EL (cell line): ENCODE data around the gene C2orf49.
"Not testable (repeated sequence)": the region's sequence is repeated elsewhere in the genome, so short reads cannot be mapped to it uniquely, and the experiment has no call there.

ENCODE experiments used
- DNase-seq: peaks from one replicate; pipeline ENCODE4 v3.0.0-alpha.2; 2016

Gene C2orf49

DNA sequence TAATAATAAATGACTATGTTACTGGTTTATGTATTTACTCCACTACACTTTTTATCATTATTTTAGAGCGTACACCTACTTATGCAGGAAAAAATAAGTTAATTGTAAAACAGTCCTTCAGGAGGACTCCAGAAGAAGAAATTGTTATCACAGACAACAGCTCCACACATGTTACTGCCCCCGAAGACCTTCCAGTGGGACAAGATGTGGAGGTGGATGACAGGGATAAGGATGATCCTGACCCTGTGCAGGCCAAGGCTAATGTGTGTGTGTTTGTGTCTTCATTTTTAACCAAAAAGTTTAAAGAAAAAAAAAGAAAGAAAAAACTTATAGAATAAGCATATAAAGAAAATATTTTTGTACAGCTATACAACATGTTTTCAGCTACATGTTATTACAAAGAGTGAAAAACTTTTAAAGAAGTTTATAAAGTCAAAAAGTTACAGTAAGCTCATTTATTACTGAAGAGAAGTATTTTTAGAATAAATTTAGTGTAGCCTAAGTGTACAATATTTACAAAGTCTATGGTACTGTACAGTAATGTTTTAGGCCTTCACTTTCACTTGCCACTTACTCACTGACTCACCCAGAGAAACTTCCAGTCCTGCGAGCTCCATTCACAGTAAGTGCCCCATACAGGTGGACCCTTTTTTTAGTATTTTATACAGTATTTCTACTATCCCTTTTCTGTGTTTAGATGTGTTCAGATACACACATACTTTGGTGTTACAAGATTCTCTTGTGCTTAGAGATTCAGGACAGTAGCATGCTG is 15.3 kb upstream of the C2orf49 start:
- peak; percentile 54 for DNase-seq

DNA sequence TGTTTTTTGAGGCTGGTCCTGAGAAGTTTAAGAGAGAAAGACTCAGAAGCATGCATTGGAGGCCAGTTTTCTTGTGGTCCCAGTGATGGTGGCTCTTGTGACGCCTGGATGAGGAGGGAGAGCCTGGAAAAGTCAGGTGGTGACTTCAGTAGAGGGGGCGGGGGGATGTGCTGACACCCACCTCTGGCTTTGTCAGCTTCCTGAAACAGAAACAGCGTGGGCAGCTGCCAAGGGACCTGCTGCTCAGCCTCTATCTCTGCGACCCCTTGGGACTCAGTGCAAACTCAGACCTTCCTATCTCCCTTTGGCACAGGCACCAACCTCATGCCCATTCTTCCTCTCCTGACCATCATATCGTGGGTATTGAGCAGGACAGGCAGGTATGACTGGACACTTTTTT is 14.2 kb upstream of the C2orf49 start:
- no peak for DNase-seq

DNA sequence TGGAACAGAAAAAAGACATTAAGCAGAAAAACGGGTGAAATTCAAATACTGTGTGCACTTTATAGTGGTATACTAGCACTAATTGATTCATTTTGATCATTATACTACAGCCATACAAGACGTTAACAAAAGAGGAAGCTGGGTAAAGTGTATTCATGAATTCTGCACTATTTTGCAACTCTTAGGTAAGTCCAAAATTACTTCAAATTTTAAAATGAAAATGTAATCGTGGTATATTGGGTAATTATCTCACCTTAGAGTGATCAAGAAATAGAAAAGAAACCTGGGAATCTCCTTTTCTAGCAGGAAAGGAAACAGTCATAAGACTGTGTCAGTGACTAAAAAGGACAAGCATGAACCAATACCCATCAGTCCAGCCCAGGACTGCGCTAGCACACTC is 13.2 kb upstream of the C2orf49 start:
- DNase-seq, result no peak

DNA sequence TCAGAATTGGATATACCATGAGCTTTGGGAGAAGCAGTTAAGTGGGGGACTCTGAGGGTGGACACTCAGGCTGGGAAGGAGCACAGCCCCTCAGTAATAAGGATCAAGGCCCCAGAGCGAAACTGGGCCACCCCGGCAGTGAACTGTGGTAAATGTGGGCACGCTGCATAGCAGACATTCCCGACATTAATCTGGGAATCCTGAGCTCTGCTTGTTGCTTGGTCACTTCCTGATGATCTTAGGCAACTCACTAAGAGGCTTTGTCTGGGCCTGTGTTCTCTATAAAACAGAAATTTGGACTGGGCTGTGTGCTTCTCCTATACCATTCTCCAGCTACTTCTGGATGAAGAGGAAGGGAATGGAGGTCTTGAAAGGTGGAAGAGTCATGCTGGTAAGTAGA is 12.6 kb upstream of the C2orf49 start:
- DNase-seq, result peak; percentile 88

DNA sequence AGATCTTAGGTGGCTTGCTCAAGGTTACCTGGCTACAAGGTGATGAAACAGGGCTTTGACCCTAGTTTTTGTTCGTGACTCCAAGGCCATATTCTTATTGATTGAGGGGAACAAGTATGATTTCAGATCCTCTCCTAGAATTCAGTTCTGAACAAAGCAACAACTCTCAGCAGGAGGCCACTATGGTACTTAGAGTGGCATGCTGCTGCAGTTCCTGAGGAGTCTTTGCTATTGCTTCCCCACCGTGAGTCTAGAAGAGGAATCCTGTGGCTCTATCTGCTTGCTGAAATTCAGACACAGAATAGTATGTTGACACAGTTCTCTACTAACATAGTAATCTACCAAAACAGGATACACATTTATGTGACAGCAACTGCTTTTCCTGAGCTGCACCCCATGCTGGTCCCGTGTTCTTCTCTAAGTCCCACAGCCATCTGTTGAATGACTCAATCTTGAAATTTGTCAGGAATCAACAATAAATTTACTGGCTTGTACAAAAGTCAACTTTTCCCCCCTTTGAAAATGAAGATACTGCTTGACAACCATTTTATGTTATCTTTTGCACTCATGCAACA is 11.9 kb upstream of the C2orf49 start:
- peak; percentile 86 for DNase-seq

DNA sequence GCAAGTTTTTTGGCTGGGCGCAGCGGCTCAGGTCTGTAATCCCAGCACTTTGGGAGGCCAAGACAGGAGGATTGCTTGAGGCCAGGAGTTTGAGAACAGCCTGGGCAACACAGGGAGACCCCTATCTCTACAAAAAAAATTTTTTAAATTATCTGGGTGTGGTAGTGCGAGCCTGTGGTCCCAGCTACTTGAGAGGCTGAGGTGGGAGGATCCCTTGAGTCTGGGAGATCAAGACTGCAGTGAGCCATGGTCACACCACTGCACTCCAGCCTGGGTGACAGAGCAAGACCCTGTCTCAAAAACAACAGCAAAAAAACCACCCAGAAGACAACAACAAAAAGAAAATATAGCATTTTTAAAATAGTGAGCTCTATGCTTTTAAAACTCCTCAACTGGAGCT is 10.1 kb upstream of the C2orf49 start:
- not testable (repeated sequence) for DNase-seq

DNA sequence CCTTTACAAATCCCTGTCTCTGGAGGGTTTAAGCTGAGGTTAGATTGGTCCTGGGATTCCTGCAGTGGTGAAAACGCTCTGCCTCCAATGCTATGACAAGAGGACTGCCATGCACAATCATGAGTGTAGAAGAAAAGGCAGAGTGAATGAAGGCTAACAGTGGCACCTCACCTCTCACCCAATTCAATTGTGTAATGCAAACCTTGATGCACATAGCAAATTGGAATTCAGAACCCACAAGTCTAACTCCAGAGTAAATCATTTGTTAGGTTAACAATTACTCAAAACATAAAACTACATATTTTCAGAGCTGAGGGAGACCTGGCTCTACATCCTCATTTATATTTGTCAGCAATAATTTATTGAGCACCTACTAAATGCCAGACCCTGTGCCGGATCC is 9.7 kb upstream of the C2orf49 start:
- DNase-seq, result no peak

DNA sequence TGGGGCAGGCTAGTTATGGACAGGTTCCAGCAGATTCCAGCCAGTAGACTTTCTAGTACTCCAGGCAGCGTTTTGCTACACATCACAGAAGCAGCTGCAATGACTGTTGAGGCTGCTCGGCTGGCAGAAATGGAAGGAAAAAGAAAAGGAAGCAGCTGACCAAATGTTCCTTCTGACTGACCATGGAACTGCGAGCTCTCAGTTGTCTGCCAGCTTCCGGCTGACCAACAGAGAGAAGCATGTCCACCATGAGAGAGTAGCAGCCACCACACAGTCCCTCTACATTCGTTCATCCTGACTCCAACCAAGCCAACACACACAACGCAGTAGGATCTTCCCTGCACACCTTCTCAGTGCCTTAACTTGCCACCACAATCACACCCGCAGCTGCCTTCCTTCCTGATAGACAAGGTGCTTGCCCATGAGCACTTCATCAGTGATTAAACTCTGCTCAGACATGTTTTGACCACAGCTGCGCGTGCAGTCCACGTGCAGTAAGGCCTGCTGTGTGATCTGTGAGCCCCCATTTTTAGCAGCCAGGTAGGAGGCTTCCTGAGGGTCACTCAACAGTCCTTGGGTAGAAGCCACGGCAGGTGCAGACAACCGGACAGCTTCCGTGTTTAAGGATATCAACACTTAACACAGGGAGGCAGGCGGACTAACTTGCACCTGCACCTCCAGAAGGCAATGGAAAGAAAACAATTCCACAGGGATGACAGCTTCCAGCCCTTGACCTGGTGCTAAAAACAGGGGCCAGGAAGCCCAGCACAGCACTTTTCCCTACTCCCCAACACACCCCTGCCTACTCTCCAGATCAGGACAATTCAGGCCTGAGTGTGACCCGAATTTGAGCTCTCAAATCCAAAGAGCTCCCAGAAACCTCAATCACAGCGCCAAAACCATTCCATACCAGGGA is 8.8 kb upstream of the C2orf49 start:
- DNase-seq, result peak; percentile 79

DNA sequence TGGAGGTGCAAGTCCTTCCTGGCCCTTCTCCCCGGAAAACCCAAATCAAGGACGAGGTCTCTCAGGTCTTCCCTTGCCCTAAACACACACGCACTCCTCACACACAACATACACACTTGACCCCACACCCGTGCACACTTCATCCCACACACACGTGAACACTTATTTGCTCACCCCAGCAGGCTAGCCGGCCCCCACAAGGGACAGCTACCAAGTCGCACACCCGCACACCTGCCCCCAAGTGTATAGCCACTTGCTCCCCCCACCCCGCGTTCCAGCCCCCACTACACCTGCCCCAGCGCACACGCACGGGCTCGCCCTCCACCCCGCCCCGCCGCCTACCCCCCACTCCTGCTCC is 8.2 kb upstream of the C2orf49 start:
- no peak for DNase-seq

DNA sequence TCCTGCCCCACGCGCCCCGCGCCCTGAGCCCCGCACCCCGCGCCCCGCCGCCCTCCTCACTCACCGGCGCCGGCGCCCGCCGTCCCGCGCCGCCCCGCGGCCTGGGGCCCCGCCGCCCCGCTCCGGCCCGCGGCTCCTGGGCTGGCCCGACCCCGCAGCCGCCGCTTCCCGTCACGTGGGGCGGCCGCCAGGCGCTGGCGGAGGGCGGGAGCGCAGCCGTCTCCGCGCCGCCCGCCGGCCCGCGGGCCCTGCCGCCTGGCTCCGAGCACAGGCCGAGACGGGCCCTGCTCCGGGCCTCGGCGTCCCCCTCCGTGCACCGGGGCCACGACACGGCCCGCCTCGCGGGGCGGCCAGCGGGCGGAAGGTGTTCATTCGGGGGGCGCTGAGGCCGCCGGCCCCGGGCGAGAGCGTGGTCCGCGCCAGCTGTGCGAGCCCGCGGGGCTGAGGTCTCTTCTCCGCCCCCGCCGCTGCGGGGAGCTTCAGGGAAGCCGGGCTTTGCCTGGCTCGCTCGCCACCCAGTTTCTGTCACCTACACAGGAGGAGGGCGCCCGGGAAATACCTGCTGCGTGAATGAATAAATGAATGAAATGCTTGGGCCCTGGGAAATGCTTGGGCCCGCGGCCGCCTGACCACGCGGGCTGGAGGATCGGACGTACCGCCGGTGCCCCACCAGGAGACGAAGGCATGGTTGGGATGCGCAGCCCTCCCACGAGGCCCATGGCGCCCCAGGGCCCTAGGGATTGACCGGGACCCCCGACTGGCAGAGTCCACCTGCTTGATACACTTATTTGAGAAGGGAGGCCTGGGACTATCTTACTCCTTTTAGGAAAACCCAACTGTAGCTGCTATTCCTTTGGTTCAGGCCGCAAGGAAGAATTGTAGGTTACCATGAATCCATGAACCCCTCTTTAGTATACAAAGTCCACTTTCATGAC is 7.5 kb upstream of the C2orf49 start, which contains the start of gene TGFBRAP1:
Gene TGFBRAP1, minus strand, starts transcription at position 175 of the 935 bp plus-strand sequence. CDS start 21,434 bp downstream, outside the sequence.
- DNase-seq, result peak; percentile 55

DNA sequence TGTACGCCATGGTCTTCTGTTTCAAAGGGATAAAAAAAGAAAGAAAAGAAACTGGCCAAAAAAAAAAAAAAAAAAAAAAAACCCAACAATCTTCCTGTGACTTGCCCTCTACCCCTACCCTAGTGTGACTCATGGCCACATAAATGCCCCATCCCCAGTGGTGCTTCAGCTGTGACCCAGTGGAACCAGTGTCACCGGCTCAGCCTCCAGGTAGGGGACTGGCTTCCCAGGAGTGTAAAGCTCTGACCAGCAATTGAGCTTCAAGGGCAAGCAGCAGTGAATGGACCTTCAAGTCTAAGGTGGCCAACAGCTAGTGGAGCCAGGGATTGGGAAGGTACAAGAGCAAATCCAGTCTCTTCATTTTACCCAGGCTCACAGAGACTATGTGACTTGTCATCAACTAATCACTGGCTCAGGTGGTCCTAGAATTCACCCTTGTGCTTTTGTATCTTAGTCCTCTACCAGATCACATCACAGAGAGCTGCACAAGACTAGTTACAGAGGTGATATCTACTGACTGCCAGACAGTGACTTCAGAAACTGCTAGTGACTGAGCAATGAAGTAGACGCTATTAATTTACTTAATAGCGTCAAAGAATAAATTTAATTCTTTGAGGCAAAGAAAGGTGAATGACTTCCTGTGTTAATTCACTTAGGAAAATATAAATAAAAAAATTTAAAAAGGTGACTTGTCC is 6.5 kb upstream of the C2orf49 start:
- DNase-seq, result no peak

DNA sequence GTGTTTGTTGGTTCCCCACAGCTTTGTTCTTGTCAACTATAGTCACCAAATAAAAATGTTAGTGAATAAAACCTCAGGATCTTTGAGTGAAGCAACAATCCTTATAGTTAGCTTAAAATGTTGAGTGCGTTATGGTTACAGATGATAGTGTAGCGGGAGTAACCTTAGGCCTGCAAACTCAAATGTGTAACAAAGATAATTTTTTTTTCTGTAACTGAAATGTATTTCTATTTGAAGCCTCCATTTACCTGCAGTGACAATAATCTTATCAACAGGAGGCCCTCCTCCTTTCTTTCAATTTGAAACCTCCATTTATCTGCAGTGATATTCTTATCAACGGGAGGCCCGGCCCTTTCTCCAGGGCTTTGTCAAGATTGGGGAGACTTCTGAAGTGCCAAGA is 3.1 kb upstream of the C2orf49 start:
- DNase-seq, result no peak

DNA sequence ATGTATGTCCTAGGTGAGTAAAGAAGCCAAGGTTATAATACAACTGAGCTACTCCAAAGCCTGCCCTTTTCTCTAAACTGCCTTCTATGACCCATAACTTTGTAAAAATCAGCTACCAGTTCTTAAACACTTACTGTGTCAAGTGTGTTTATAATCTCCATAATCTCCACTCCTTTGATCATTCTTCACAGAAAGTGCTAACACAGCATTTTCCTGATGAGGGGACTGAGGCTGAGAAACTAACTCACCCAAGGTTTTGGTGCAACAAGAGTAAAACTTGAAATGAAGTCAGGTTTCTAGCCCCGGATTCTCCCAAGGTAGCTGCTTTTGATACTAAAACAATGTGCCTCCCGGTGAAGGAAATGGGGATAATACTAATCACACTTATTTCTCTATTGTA is 1.9 kb upstream of the C2orf49 start:
- no peak for DNase-seq

DNA sequence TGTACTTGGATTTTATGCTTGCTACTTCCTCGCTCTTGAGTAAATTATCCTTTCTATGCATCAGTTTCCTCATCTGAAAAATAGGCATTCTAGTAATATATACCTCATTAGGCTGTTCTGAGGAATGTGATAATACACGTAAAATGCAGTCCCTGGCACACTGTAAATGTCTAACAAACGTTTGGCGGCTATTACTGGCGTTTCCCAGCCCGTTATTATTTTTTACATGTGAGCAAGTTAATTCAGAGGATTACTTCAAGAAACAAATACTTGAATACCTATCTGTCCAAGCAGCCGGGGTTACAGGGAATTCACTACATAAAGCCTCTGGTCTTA is 586 bp upstream of the C2orf49 start:
- no peak for DNase-seq

DNA sequence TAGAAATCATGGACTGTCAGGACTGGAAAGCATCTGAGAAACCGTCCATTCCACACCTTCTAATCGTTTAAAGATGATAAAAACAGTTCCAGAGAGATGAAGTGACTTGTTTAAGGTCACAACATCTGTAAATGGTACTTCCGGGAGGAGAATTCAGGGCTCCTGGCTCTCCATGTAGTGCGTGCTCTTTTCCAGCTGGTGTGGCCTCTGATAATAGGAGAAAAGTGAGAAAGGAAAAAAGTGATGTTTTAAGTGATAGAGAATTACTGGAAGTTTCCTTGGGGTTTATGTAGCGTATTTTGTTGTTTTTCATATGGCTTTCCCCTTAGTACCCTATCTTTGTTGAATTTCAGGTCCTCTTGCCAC is 663 bp downstream of the C2orf49 start:
- no peak for DNase-seq

DNA sequence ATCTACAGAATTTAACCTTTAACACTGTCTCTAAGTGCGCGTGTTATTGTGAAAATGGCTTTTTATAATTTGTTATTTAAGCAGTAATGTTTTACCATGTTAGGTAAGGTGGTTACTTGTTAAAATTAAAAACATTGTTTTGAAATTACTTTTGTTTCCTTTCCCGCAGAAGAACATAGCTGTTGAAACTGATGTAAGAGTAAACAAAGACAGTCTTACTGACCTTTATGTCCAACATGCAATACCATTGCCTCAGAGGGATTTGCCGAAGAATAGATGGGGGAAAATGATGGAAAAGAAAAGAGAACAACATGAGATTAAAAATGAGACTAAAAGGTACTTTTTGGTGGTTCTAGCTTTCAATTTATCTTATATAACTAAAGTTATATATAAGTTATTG is 2.1 kb downstream of the C2orf49 start:
- DNase-seq, result no peak

DNA sequence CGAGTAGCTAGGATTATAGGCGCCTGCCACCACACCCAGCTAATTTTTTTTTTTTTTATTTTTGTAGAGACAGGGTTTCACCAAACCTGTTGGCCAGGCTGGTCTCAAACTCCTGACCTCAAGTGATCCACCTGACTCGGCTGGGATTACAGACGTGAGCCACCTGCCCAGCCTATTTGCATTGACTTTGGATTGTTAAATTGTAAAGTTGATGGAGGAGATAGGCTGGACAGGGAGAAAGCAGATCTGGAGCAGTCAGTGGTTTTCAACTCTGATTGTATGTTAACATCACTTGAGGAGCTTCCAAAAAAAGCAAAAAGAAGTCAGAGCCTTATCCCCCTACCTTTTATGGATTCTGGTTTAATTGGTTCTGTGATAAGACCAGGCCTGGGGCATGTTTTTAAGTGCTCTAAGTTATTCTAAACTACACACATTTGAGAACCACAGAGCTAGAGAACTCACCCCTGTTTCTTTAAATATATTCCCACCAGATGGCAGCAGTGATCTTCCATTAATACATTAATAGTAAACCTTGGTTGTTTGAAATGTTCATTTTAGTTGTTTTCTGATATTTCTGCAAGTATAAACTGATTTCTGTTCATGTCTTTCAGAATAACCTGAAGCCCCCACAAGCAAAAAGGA is 7.5 kb downstream of the C2orf49 start:
- peak; percentile 59 for DNase-seq

DNA sequence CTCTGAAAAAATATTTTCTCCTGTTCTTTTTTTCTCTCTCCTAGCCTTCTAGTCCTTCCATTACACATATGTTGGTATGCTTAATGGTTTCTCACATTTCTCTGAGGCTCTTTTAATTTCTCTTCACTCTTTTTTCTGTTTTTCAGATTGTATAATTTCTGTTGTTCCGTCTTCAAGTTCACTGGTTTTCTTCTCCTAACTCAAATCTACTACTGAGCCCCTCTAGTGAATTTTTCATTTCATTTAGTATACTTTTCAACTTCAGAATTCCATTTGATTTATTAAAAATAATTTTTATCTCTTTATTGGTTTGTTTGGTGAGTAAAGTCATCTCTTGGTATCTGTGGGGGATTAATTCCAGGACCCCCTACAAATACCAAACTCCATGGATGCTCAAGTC is 19.8 kb downstream of the C2orf49 start:
- no peak for DNase-seq

DNA sequence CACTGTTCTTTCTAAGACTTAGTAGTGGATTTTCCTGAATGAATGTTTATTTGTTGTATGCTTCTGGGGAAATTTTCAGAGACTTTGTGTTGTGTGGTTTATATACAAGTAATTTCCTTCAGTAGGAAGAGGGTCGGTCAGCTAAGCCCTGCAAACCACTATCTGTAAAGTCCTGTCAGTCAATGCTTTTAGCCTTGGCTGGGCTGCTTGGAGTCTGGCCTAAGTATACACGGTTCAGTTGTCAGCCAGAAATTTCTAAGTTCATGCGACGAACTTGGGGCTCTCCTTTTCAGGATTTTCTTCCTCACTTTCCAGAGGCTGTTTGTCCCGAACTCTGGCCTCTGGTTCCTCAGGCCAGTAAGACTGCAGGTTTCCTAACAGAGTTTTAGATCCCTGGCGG is 21.3 kb downstream of the C2orf49 start:
- no peak for DNase-seq

DNA sequence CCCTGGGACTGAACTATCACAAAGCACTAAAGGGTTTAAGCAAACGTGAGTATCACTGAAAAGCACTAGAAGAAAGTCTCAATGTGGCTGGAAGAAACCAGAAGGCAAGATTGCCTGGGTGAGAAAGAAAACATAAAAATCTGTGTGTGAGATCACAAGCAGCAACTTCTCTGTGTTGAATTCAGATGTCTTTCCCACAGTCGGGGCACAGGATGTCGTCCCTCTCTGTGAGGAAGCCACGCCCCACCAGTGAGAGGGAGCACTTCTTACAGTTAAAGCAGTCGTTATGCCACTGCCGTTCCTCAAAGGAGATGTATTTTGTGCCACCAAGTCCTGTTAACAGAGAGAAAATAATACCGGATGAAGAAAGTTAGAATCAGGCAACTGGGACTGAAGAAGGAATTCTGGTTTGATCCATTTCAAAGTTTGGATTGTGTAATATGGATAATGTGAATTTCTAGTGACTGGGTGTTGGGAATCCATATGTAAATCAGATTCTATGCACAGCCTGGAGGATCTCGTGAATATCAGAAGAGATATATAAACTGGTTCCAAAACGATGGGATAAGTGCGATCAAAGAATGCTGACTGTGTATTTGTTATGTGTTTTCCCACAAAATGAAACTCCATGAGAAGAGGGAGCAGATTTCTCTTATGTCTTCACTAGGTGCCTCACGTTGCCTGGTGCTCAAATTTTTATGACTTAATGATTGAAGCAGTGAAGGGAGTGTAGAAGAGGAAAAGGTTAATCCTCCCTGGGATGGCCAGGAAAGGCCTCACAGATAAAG is 24.0 kb downstream of the C2orf49 start:
- DNase-seq, result no peak
